ENCODE data around the gene NMRAL1.

NMRAL1 gene

GRCh38 chr16:4450931-4451519, 23.4 kb downstream of the NMRAL1 start (continued):
- TF ChIP-seq, protein P1, sequence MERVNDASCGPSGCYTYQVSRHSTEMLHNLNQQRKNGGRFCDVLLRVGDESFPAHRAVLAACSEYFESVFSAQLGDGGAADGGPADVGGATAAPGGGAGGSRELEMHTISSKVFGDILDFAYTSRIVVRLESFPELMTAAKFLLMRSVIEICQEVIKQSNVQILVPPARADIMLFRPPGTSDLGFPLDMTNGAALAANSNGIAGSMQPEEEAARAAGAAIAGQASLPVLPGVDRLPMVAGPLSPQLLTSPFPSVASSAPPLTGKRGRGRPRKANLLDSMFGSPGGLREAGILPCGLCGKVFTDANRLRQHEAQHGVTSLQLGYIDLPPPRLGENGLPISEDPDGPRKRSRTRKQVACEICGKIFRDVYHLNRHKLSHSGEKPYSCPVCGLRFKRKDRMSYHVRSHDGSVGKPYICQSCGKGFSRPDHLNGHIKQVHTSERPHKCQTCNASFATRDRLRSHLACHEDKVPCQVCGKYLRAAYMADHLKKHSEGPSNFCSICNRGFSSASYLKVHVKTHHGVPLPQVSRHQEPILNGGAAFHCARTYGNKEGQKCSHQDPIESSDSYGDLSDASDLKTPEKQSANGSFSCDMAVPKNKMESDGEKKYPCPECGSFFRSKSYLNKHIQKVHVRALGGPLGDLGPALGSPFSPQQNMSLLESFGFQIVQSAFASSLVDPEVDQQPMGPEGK (tag by site-specific recombination; IDR thresholded peaks at IDR 0.05), result peak; percentile 47

DNA sequence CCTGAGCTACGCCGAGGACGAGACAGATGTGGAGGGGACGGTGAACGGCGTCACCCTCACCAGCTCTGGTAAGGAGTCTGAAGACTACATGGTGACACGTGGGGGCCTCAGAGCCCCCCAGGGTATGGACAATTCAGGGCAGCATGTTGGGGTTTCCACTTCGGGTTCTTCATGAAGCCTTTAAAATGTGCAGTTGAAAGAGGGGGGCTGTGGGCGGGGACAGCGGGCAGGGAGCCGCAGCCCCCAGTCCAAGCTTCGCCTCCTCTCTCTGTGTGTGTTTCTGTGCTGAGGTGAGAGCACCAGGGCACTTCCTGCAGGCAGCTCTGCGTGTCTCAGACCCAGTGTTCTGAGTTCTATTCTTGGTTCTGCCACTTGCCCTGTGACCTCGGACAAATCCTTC, 24.0 kb downstream of the NMRAL1 start:
- peaks cover 19 to 89% of the 10 kb centered on the region in 2 experiments; a peak in 2 of 3 replicates for H3K36me3 ChIP-seq (ENCODE audit: control insufficient read depth in 2 of 2, insufficient read depth in 1 of 2, low read length in 2 of 2)
- H3K4me1 ChIP-seq (ENCODE audit: control insufficient read depth, insufficient read depth, low read length), result no peaks in the 10 kb centered on the region
- TF ChIP-seq ZNF624 (tag by site-specific recombination; IDR thresholded peaks at IDR 0.05) (no peak), GLIS2 (tag by site-specific recombination; IDR thresholded peaks at IDR 0.05) (no peak), ZNF416 (tag by site-specific recombination; IDR thresholded peaks at IDR 0.05) (no peak), SCRT1 (tag by site-specific recombination; IDR thresholded peaks at IDR 0.05; ENCODE audit: borderline replicate concordance) (no peak), ZNF354C (tag by site-specific recombination; IDR thresholded peaks at IDR 0.05; ENCODE audit: borderline replicate concordance, low read depth) (no peak), ZFP69B (tag by site-specific recombination; IDR thresholded peaks at IDR 0.05) (no peak), ZBTB6 (tag by site-specific recombination; IDR thresholded peaks at IDR 0.05) (no peak), ZNF214 (tag by site-specific recombination; IDR thresholded peaks at IDR 0.05; ENCODE audit: borderline replicate concordance) (no peak), ZNF571 (tag by site-specific recombination; IDR thresholded peaks at IDR 0.05) (no peak), HOXA7 (CRISPR knock-in tag; IDR thresholded peaks at IDR 0.05; ENCODE audit: borderline replicate concordance) (no peak), ZNF248 (tag by site-specific recombination; IDR thresholded peaks at IDR 0.05) (no peak), BCL11B (tag by site-specific recombination; IDR thresholded peaks at IDR 0.05; ENCODE audit: low read depth) (no peak), ZNF423 (tag by site-specific recombination; IDR thresholded peaks at IDR 0.05) (no peak), ZNF776 (tag by site-specific recombination; IDR thresholded peaks at IDR 0.05; ENCODE audit: borderline replicate concordance) (no peak)
- TF ChIP-seq, protein P2, sequence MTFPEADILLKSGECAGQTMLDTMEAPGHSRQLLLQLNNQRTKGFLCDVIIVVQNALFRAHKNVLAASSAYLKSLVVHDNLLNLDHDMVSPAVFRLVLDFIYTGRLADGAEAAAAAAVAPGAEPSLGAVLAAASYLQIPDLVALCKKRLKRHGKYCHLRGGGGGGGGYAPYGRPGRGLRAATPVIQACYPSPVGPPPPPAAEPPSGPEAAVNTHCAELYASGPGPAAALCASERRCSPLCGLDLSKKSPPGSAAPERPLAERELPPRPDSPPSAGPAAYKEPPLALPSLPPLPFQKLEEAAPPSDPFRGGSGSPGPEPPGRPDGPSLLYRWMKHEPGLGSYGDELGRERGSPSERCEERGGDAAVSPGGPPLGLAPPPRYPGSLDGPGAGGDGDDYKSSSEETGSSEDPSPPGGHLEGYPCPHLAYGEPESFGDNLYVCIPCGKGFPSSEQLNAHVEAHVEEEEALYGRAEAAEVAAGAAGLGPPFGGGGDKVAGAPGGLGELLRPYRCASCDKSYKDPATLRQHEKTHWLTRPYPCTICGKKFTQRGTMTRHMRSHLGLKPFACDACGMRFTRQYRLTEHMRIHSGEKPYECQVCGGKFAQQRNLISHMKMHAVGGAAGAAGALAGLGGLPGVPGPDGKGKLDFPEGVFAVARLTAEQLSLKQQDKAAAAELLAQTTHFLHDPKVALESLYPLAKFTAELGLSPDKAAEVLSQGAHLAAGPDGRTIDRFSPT (tag by site-specific recombination; IDR thresholded peaks at IDR 0.05), result no peak
- TF ChIP-seq, protein P3, sequence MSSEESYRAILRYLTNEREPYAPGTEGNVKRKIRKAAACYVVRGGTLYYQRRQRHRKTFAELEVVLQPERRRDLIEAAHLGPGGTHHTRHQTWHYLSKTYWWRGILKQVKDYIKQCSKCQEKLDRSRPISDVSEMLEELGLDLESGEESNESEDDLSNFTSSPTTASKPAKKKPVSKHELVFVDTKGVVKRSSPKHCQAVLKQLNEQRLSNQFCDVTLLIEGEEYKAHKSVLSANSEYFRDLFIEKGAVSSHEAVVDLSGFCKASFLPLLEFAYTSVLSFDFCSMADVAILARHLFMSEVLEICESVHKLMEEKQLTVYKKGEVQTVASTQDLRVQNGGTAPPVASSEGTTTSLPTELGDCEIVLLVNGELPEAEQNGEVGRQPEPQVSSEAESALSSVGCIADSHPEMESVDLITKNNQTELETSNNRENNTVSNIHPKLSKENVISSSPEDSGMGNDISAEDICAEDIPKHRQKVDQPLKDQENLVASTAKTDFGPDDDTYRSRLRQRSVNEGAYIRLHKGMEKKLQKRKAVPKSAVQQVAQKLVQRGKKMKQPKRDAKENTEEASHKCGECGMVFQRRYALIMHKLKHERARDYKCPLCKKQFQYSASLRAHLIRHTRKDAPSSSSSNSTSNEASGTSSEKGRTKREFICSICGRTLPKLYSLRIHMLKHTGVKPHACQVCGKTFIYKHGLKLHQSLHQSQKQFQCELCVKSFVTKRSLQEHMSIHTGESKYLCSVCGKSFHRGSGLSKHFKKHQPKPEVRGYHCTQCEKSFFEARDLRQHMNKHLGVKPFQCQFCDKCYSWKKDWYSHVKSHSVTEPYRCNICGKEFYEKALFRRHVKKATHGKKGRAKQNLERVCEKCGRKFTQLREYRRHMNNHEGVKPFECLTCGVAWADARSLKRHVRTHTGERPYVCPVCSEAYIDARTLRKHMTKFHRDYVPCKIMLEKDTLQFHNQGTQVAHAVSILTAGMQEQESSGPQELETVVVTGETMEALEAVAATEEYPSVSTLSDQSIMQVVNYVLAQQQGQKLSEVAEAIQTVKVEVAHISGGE (tag by site-specific recombination; conservative IDR thresholded peaks at IDR 0.05; ENCODE audit: low read depth), result no peak
- TF ChIP-seq, protein P4, sequence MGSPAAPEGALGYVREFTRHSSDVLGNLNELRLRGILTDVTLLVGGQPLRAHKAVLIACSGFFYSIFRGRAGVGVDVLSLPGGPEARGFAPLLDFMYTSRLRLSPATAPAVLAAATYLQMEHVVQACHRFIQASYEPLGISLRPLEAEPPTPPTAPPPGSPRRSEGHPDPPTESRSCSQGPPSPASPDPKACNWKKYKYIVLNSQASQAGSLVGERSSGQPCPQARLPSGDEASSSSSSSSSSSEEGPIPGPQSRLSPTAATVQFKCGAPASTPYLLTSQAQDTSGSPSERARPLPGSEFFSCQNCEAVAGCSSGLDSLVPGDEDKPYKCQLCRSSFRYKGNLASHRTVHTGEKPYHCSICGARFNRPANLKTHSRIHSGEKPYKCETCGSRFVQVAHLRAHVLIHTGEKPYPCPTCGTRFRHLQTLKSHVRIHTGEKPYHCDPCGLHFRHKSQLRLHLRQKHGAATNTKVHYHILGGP (tag by site-specific recombination; IDR thresholded peaks at IDR 0.05), result no peak
- TF ChIP-seq, protein P5, sequence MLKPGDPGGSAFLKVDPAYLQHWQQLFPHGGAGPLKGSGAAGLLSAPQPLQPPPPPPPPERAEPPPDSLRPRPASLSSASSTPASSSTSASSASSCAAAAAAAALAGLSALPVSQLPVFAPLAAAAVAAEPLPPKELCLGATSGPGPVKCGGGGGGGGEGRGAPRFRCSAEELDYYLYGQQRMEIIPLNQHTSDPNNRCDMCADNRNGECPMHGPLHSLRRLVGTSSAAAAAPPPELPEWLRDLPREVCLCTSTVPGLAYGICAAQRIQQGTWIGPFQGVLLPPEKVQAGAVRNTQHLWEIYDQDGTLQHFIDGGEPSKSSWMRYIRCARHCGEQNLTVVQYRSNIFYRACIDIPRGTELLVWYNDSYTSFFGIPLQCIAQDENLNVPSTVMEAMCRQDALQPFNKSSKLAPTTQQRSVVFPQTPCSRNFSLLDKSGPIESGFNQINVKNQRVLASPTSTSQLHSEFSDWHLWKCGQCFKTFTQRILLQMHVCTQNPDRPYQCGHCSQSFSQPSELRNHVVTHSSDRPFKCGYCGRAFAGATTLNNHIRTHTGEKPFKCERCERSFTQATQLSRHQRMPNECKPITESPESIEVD (tag by site-specific recombination; IDR thresholded peaks at IDR 0.05), result no peak
- H3K4me3 ChIP-seq (ENCODE audit: low read depth, low read length), result no peak overlapping the region
- CTCF ChIA-PET, result no interaction called here
- POLR2A ChIA-PET, result interaction anchor here (0.6 kb wide), 1 partner anchor 11 kb away, joined by 5 read pairs; no protein-coding TSS in a partner anchor
- H3K9me3 ChIP-seq (ENCODE audit: control insufficient read depth, insufficient read depth, low read depth, low read length), result no peaks in the 10 kb centered on the region
- H3K27ac ChIP-seq (ENCODE audit: extremely low read depth, low read depth, low read length), result no peak overlapping the region

All from HEK293 (cell line).